RWPE1 (cell line): Measurements from ENCODE around the gene TIGD1.

Experiments used
- CTCF ChIA-PET: fragments of 350-600 bp; sonication (Branson Sonifier 250); formaldehyde crosslinking; extraction: SDS; loops from one replicate; lab custom pipeline; 2021; lab: Yijun Ruan, JAX
- POLR2A ChIA-PET: fragments of 400-600 bp; formaldehyde crosslinking; extraction: SDS; loops from one replicate; lab custom pipeline; 2020; ENCODE audit warnings: antibody characterized with exemption; ENCODE audit not compliant: low non-redundant PET; lab: Yijun Ruan, JAX
- DNase-seq: peaks from one replicate; pipeline ENCODE4 v3.0.0; 2012; ENCODE audit warnings: low spot score
- H3K27ac ChIP-seq: fragments of 450-650 bp; 2 replicates; pipeline ENCODE4 v1.5.1; 2017
- TF ChIP-seq, protein P1 (sequence below): fragments of 450-650 bp; conservative IDR thresholded peaks from 2 replicates; pipeline ENCODE4 v1.5.1; 2017; ENCODE audit warnings: low read depth, mild to moderate bottlenecking

TIGD1 gene

GRCh38 chr2:232518844-232519243 is 31.5 kb downstream of the TIGD1 start:
- TF ChIP-seq, protein P1, sequence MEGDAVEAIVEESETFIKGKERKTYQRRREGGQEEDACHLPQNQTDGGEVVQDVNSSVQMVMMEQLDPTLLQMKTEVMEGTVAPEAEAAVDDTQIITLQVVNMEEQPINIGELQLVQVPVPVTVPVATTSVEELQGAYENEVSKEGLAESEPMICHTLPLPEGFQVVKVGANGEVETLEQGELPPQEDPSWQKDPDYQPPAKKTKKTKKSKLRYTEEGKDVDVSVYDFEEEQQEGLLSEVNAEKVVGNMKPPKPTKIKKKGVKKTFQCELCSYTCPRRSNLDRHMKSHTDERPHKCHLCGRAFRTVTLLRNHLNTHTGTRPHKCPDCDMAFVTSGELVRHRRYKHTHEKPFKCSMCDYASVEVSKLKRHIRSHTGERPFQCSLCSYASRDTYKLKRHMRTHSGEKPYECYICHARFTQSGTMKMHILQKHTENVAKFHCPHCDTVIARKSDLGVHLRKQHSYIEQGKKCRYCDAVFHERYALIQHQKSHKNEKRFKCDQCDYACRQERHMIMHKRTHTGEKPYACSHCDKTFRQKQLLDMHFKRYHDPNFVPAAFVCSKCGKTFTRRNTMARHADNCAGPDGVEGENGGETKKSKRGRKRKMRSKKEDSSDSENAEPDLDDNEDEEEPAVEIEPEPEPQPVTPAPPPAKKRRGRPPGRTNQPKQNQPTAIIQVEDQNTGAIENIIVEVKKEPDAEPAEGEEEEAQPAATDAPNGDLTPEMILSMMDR: no peak
- ChIA-PET POLR2A (no interaction called here), CTCF (interaction anchor here (0.6 kb wide), 1 partner anchor 637 kb away, joined by 5 read pairs; no protein-coding TSS in a partner anchor)
- H3K27ac ChIP-seq: no peak overlapping the region
- DNase-seq: no peak

DNA sequence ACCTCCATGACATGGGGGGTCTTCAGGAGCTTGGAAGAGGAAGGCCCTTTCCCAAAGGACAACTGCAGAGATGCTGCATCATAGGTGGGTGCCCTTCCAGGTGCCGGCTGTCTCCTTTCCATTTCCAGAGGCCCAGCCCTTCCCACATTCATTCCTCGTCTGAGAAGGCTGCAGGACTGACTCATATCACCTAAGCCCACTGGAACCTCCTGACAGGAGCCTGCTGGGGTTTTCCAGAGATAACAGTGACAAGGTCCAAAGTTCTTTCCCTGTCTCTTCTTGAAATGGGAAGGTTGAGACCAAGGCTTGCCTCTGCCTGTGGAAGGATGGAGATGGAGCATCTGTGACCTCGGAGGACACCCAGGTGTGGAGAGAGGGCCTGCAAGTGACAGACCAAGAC is 33.8 kb downstream of the TIGD1 start:
- CTCF ChIA-PET: no interaction called here

DNA sequence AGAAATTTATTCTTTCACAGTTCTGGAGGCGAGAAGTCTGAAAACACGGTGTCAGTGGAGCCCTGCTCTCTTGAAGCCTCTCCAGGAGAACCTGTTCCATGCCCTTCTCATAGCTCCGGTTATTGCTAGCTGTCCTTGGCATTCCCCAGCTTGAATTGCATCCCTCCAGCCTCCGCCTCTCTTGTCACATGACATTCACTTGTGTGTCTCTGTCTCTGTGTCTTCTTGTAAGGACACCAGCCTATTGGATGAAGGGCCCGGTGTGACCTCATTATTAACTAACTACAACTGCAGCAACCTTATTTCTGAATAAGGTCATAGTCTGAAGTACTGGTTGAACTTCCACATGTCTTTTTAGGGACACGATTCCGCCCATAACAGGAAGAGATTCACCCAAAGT is 34.7 kb downstream of the TIGD1 start:
- CTCF ChIA-PET: interaction anchor here (0.5 kb wide), 1 partner anchor 15 kb away, joined by 3 read pairs; no protein-coding TSS in a partner anchor
- H3K27ac ChIP-seq: no peak overlapping the region
- POLR2A ChIA-PET: no interaction called here
- TF ChIP-seq, protein P1: no peak
- DNase-seq: no peak

More for the DNA sequence above, 33.8 kb downstream of the TIGD1 start:
- TF ChIP-seq, protein P1: no peak
- POLR2A ChIA-PET: no interaction called here
- no peak for DNase-seq
- H3K27ac ChIP-seq: no peak overlapping the region

DNA sequence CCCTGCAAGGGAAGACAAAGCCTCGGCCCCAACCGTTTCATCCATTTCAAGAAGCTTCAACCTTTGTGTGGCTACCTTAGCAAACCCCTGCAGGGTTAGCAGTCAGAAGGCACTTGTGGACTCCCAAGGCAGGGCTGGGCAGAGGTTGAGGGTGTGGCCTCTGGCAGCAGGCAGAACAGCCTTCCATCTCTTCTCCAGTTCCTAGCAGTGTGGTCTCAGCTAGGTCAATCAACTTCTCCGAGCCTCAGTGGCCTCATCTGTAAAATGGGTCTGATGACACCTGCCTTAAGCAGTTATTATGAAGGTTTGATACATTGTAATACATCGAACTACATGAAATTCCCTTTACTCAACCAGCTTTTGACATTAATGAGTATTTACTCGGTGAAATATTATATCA is 37.0 kb downstream of the TIGD1 start:
- CTCF ChIA-PET: interaction anchor here (0.7 to 2.9 kb wide), 2 partner anchors 9 to 282 kb away, joined by 3 to 12 read pairs; no protein-coding TSS in a partner anchor
- H3K27ac ChIP-seq: no peak overlapping the region
- TF ChIP-seq, protein P1: no peak
- no peak for DNase-seq
- POLR2A ChIA-PET: no interaction called here

GRCh38 chr2:232512602-232513001 is 37.8 kb downstream of the TIGD1 start:
- no peak for DNase-seq
- ChIA-PET POLR2A (no interaction called here), CTCF (interaction anchor here (0.6 to 2.9 kb wide), 2 partner anchors 9 to 57 kb away, joined by 4 to 12 read pairs; no protein-coding TSS in a partner anchor)
- TF ChIP-seq, protein P1: no peak
- H3K27ac ChIP-seq: no peak overlapping the region

- H3K27ac ChIP-seq: no peak overlapping the region
- POLR2A ChIA-PET: no interaction called here
- TF ChIP-seq, protein P1: no peak
- CTCF ChIA-PET: interaction anchor here (1.0 to 2.9 kb wide), 2 partner anchors 11 to 67 kb away, joined by 3 to 12 read pairs; no protein-coding TSS in a partner anchor
- no peak for DNase-seq
Measured at GRCh38 chr2:232511336-232511890, 38.9 kb downstream of the TIGD1 start.
